NCI-H128 (cell line): Measurements from ENCODE around the gene KRT5.

Source experiments
- DNase-seq: peaks from one replicate; lab custom pipeline; 2025; ENCODE audit not compliant: unreplicated experiment; lab: John Stamatoyannopoulos, UW

KRT5 gene

DNA sequence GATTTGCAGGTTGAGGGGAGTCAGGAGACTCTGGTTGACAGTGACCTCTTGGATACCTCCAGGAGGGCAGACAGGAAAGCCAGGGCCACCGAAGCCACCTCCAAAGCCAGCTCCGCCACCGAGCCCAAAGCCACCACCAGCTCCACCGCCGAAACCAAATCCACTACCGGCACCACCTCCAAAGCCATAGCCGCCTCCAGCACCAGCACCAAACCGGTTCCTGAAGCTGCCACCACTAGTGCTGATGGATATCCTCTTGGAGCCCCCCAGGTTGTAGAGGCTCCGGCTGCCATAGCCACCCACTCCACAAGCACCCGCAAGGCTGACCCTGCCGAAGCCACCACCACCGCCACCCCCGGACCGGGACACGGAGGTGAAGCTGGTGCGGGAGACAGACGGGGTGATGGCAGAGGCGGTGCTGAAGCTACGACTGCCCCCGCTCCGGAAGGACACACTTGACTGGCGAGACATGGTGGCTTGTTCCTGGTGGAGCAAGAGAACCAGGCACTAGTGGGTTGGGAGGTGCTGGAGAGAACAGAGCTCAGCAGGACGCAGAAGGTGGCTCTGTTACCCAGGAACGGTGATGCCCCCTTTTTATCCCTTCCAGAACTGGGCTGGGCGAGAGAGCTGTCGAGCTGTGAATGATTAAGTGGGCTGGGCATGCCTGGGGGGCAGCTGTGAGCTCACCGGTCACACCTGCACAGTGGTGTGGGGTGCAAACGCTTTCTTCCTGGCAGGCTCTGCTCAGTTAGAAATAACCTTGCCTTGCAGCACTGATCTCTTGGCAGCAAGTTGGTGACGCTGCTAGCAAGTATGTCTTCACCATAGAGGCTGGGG lies at the start of gene KRT5:
KRT5 (minus strand) TSS at position 569 of the 837 bp plus-strand sequence; CDS start at position 471, 98 bp downstream.
- DNase-seq, result no peak

DNA sequence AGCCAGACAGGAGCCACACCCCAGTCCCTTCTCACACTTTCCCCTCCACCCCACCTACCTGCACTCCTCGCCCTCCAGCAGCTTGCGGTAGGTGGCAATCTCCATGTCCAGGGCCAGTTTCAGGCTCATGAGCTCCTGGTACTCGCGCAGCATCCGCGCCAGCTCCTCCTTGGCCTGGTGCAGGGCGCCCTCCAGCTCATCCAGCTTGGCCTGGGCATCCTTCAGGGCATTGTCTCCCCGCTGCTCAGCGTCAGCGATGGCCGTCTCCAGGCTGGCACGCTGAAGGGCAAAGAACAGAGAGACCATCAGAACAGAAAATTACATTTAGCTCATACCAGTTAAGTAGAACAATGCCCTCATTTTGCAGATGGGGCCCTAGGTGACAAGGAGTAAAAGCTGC lies 47.9 kb upstream of the KRT5 start:
- no peak for DNase-seq

DNA sequence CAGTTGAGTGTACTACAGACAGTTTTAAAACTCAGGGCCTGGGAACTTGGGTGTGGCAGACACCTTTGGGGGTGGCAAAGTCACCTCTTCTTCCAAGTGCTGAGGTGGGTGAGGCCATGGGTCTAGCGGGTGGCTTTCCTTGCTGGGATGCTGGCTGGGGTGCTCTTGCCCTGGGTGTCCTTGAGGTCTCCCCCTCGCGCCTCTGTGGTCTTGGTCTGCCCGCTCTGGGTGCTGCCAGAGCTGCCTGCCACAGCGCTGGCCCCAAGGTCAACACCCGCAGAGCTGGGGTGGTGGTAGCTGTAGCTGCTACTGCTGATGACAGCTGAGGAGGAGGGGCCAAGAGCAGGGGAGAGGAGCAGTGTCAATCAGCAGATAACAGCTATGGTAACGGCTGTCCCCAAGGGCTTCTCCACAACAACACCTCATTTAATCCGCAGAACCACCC lies 46.7 kb upstream of the KRT5 start:
- DNase-seq, result no peak

DNA sequence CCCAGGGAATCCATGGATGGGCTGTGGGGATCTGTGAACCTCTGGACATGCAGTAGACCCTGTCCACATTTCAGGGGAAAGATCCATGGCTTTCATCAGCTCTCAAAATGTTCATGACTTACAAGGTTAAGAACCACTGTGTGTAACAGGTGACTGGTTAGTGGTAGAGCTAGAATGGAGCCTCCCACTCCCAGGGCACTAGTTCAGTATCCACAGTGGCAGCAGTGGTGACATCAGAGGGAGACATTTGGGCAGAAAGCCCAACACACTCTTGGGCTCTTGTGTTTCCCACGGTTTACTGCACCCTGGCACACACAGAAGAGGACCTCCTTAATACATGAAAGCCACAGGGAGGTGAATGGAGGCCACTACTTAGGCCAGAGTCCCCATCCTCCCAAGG lies 44.4 kb upstream of the KRT5 start:
- DNase-seq, result no peak

DNA sequence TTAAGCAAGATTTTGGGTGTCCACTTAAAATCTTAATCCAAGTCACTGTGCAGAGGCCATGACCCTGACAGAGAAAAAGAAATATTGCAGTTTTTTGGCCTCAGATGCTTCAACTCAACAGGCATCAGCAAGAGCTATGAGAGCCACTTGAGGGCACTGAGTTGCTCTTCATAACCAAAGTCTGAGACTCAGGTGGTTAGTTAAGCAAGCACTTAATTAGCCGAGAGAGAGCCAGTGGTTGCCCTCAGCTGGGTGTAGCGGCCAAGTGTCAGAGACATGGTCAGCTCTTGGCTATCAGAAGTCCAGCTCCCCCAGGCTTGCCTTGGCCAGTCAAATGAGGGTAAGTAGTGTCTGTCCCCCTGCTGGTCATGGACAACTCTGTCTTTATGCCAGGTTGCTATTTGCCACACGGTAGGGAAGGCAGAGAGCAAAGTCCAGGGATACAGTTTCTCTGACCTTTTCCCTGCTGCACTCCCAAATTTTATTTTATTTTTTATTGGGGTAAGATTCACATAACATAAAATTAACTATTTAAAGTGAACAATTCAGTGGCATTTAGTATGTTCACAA lies 41.8 kb upstream of the KRT5 start:
- DNase-seq, result no peak

DNA sequence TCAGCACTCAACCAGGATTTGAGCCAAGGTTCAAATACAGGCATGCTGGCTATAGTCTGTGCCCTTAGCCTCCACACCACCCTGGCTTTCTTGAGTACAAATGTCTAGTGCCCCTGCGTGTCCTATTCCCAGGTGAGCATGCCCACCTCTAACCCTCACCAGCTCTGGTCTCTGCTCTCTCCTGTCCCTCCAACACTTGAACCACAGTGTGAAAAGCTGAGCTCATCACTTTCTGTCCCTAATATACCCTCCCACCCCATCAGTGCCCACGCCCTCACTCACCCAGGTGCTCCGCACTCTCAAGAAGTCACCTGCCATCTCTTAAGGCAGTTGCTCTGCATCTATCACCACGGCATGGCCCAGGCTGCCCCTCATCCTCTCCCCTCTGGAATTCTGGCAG lies 39.8 kb upstream of the KRT5 start:
- DNase-seq, result no peak

DNA sequence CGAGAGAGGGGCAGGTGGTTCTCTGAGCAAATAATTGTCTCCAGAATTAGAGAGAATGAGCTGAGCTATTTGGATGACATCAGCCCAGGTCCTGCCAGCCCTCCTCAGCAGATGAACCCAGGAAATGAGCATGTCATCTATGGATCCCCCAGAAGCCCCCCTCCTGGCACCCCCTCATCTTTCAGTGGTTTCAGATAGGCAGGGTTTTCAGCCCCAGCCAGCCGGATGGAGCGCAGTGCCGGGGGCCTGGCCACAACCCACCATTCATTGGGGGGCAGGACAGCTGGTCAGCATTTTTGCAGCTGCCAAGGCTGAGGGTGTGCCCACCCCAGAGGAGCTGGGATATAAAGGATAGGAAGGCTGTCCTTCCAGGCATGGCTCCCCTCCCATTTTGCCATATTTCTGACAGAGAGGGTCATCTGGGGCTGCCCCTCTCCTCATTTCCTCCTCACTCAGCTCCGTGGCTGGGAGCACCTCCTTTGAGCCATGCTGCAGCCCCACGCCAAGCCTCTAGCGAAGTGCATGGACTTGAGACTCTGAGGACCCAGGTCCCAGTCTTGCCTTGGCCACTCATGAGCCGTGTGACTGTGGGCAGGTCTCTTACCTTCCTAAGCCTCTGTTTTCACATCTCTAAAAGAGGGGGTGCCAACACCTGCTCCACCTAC lies 38.7 kb upstream of the KRT5 start:
- DNase-seq, result no peak

DNA sequence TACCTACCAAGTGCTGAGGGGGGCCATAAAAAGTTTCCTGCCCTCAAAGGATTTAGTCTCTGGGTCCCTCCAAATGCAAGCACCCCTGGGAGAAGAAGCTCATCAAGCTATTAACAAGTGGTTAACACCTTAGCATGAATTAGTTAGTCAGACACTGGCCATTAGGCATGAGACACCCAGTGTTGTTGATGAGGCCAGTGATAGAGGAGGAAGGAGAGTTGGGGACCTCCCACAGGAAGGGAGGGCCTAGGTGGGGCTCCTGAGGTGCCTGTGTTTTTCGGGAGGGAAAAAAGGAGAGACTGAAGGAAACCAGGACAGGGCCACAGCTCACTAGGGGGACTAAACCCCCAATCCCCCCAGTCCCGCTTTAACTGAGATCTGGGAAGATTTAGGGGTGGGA lies 37.3 kb upstream of the KRT5 start:
- no peak for DNase-seq

DNA sequence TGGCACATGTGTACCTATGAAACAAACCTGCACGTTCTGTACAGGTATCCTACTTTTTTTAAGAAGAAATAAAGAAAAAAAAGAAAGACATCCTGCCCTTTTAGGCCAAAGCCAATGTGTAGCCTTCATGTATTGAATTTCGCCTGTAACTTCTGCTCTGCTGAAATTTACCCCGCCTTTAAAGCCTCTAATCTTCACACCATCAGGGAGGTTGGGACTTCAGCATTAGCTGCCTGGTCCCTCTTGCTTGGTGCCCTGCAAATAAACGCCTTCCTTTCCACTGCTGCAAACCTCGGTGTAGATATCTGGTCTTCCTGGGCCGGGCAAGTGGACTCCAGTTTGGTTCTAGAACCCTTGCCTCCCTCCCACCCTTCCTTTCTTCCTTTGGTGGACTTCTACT lies 35.4 kb upstream of the KRT5 start:
- no peak for DNase-seq

DNA sequence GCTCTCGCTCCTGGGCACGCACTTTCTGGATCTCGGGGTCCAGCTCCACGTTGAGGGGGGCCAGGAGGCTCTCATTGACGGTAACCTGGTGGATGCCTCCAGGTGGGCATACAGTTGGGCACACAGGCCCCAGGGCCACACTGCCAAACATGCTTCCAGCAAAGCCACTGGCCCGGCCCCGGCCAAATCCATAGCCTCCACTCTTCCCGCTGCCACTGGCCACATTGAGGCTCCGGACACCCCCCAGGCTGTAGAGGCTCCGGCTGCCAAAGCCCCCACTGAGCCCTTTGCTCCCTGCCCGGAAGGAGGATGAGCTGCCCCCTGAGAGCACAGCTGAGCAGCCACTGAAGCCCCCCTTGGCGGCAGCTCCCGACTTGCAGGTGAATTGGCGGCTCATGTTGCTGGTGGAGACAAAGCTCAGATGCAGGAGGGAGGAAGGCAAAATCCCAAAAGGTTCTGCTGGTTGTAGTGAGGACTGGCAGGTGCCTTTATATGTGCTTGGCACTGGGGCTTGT lies 32.5 kb upstream of the KRT5 start, which contains the start of gene KRT71:
KRT71 (minus strand) TSS at position 465 of the 515 bp plus-strand sequence; CDS start at position 397, 68 bp downstream.
- DNase-seq, result no peak

DNA sequence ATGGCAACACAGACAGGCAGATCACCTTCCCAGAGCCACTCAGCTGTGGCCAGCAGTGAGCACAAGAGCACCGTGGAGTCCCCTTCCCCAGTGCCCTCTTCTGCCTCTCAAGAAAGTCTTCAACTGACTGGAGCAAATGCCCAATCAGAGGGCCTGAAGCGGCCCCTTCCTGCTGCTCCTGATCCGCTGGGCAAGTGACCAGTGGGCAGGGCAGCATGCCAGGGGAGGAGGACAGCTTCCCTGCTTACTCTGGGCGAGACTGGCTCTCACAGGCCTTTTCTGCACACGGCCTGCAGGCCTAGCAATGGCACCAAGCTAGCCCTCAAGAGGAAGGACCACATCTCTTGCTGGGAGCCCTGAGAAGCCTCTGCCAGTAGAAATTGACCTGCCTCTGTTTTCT lies 31.9 kb upstream of the KRT5 start:
- no peak for DNase-seq

DNA sequence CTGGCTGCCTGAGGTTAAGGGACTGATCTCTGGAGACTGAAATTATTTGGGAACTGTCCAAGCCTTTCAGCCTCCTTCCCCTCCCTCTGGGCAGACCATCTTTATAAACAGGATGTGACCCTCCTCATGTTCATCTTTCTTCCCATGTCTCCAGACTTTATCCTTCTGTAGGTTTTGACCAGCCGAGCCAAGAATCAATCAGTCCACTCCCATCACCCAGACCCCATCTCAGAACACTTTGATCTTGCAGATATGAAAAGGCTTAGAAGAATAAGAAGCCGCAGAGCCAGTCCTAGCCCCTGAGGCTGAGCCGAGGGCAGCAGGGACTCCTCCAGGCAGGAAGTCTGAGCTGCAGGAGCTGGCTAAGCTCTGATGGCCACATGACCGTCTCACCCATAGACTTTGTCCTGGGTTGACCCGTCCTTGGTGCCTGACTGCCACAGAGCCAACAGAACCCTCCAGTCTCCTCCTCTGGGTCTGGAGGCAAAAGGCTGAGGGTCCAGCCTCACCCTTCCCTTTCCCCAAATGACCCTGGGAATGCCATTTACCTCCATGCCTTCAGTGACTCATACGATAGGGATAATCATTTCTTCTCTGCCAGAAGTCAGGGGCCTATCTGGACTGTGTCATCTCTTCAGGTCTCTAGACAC lies 31.1 kb upstream of the KRT5 start:
- DNase-seq, result no peak

DNA sequence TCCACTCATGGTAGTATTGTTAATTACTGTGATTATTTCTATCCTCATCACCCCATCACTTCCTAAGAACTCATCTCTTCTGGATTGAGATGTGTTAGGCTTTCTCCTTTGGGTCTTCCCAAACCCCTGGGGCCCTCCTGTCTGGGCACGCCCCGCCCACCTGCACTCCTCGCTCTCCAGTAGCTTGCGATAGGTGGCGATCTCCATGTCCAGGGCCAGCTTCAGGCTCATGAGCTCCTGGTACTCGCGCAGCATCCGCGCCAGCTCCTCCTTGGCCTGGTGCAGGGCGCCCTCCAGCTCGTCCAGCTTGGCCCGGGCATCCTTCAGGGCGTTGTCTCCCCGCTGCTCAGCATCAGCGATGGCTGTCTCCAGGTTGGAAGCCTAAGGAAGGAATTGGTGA lies 25.9 kb upstream of the KRT5 start:
- DNase-seq, result no peak

DNA sequence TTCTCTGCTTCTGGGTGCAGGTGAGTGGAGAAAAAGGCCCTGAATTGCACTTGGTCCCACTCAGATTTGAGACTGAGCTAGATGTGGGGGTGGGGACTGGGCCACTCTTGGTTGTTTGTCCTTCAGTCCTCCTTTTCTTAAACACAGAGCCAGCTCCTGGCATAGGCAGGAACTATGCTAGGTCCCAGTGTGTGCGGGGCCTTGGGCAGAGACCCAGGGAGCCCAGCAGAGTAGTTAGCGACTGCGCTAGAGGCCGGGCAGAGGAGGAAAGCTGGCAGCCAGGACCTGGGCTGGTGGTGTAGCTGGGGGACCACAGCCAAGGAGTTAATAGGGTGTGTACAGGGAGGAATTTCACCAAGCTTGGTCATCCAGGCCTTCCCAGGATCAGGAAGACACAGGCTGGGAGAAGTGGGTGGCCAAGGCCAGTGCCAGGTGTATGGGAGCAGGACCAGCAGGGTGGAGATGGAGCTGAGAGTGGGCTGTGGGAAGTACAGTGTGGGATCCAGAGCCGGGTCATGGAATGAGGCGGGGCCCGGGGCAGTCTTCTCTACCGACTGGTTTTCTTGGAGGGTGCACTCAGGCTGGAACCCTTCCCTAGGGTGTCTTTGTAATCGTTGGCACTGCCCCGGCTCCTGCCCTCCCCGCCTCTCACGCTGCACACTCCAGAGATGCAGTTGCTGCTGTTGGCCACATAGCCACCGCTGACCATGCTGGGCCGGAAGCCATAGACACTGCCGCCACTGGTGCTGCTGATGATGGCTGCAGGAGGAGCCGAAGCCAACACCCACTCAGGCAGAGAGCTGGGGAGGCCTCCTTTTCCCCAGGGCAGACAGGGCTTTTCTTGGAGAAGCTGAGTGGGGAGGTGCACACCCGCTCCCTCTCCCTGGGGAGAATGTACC lies 24.0 kb upstream of the KRT5 start:
- DNase-seq, result no peak

DNA sequence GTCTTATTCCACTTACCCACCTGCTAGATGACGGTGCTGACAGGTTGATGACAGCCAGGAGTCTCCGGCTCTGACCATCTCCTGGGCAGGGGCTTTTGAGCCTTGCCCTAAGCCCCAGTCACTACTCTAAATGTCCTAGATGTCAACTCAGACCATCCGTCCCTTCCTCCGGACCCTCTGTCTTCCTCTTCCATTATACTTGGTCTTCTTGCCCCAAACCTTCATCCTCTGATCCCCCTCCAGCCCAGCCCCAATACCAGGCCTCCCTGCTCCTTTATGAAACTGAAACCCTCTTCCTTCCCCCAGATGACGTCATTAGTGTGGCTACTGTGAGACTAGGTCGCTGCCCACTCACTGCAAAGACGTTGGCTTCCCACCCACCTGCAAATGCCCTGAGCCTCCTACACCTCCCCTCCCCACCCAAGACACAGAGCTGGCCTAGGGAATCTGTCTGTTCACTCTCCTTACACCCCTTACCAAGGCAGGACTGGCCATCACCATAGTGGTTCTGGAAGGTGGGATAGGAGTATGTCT lies 22.7 kb upstream of the KRT5 start:
- no peak for DNase-seq

DNA sequence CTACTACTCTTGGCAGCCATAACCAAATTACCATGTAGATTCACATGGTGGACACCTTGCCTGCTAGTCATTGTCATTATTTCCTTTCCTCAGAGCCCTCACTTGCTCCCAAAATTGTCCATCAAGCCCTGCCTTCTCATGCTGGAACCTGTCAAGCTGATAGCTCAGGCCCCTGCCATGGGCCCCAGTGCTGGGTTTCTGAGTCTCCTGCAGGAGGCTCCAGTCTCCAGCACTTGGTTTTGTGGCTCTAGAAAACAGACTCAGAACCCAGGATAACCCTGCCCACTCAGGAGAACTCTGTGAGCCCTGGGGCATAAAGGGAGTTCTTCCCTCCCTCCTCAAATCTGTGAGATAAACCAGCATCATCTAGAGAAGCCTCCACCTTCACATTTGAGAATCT lies 22.0 kb upstream of the KRT5 start:
- no peak for DNase-seq

DNA sequence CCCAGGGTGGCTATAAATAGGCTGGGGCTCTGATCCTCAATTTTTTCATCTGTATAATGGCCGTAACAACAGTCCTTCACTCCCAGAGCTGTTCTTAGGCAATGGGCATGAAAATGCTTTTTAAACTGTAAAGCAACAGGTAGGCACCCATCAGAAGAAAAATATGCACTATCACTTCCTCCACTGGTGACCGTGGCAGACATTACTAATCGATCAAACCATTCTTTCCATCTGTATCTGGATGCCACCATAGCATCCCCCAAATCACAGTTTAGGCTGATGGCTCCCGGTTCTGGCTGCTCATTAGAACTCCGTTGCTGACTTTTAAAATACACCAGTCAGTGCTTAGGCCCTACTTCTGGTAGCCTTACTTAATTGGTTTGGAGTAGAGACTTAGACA lies 21.5 kb upstream of the KRT5 start:
- DNase-seq, result no peak

DNA sequence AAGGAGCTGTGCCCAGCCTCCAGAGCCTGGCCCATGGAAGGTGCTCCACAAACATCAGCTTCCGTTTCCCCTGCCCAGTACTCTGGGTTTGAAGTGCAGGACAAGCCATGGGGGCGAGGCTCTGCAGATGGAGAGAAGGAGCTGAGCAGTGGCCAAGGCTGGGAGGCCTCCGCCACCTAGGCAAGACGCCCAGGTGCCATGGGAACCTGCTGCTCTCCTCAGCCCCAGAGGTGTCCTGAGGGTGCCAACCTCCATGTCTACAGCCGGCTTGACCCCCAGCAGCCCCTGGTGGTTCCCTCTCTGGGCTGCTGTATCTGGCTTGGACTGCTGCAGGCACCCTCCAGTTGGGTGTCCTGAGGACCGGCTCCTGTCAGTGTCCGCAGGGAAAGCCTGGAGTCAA lies 20.3 kb upstream of the KRT5 start:
- DNase-seq, result no peak

DNA sequence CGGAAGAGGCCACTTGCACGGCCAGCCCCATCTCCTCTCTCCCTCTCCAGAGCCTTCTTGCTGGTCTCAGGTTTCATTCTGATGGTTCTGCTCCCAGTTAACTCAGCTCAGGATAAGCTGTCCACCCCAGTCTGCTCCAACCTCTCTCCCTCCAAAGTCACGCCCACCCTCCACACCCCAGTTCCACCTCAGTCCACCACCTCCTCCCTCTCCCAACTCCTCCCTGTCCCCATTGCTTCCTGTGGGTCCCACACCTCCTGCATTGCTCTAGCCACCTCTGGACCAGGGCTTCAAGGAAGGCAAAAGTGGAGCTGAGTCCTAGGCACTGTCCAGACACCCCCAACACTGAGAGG lies 19.6 kb upstream of the KRT5 start:
- DNase-seq, result no peak
